GM23338 (cell line): ENCODE results near the gene NFKB1. TPM values are rescaled to one million over a fixed set of nuclear protein-coding genes. Genes with fewer than 3 reads are reported as not detected.

ENCODE experiments used
- ATAC-seq: fragments of 200-7000 bp; cut with Tn5 transposase; 3 replicates; pipeline ENCODE4 v1.9.1; 2020
- DNase-seq: peaks from one replicate; pipeline ENCODE4 v3.0.0-alpha.2; 2015; ENCODE audit warnings: low spot score
- H2AFZ ChIP-seq: fragments of 200-600 bp; sonication (generic); 2 replicates; pipeline ENCODE4 v1.8.0; 2016; ENCODE audit warnings: antibody characterized with exemption, mild to moderate bottlenecking, moderate library complexity
- H3F3A ChIP-seq: fragments of 200-600 bp; sonication (generic); replicated peaks from 2 replicates; pipeline ENCODE4 v1.8.0; 2017; ENCODE audit warnings: antibody characterized with exemption, mixed run types, low read depth
- H3K27ac ChIP-seq: fragments of 200-600 bp; sonication (generic); 2 replicates; pipeline ENCODE4 v1.6.1; 2016; ENCODE audit warnings: low read depth
- H3K27me3 ChIP-seq: fragments of 200-600 bp; sonication (generic); 2 replicates; pipeline ENCODE4 v1.8.0; 2016; ENCODE audit warnings: mild to moderate bottlenecking, mixed run types, moderate library complexity; ENCODE audit not compliant: insufficient read depth
- H3K36me3 ChIP-seq: fragments of 200-600 bp; sonication (generic); 2 replicates; pipeline ENCODE4 v1.8.0; 2016; ENCODE audit warnings: mild to moderate bottlenecking; ENCODE audit not compliant: insufficient read depth
- H3K4me1 ChIP-seq: fragments of 200-600 bp; sonication (generic); 2 replicates; pipeline ENCODE4 v1.8.0; 2016; ENCODE audit warnings: mild to moderate bottlenecking, moderate library complexity; ENCODE audit not compliant: insufficient read depth
- H3K4me2 ChIP-seq: fragments of 200-600 bp; sonication (generic); 2 replicates; pipeline ENCODE4 v1.7.1; 2017; ENCODE audit warnings: mixed run types
- H3K4me3 ChIP-seq: fragments of 200-600 bp; sonication (generic); 2 replicates; pipeline ENCODE4 v1.6.1; 2016; ENCODE audit warnings: mixed run types
- H3K79me2 ChIP-seq: fragments of 200-600 bp; sonication (generic); replicated peaks from 2 replicates; pipeline ENCODE4 v1.8.0; 2017; ENCODE audit warnings: mild to moderate bottlenecking; ENCODE audit not compliant: insufficient read depth
- H3K9me2 ChIP-seq: fragments of 200-600 bp; sonication (generic); 2 replicates; pipeline ENCODE4 v1.8.0; 2017; ENCODE audit not compliant: insufficient read depth
- H4K20me1 ChIP-seq: fragments of 200-600 bp; sonication (generic); replicated peaks from 2 replicates; pipeline ENCODE4 v1.8.0; 2017; ENCODE audit warnings: mild to moderate bottlenecking; ENCODE audit not compliant: insufficient read depth
- H3K27ac Mint-ChIP-seq: 2 replicates; pipeline ENCODE4 v1.8.0; 2020; ENCODE audit warnings: inconsistent platforms, mild to moderate bottlenecking, moderate library complexity, mixed read lengths
- H3K27me3 Mint-ChIP-seq: 3 replicates; pipeline ENCODE4 v1.8.0; 2022; ENCODE audit warnings: low read depth, mild to moderate bottlenecking, moderate library complexity, mixed read lengths, inconsistent platforms; ENCODE audit not compliant: insufficient read depth, poor library complexity
- H3K36me3 Mint-ChIP-seq: 3 replicates; pipeline ENCODE4 v1.8.0; 2021; ENCODE audit warnings: low read depth, mild to moderate bottlenecking, inconsistent platforms, moderate library complexity, mixed read lengths
- H3K4me1 Mint-ChIP-seq: 3 replicates; pipeline ENCODE4 v1.8.0; 2020; ENCODE audit warnings: mild to moderate bottlenecking, inconsistent platforms, mixed read lengths
- H3K4me3 Mint-ChIP-seq: 3 replicates; pipeline ENCODE4 v1.8.0; 2021; ENCODE audit warnings: moderate library complexity, mild to moderate bottlenecking, inconsistent platforms, mixed read lengths
- H3K9me3 Mint-ChIP-seq: 3 replicates; pipeline ENCODE4 v1.8.0; 2020; ENCODE audit warnings: moderate library complexity, mild to moderate bottlenecking, inconsistent platforms, mixed read lengths
- CREB1 ChIP-seq: fragments of 250-450 bp; sonication (Bioruptor Pico); IDR thresholded peaks from 2 replicates; pipeline ENCODE4 v1.5.0; 2020; ENCODE audit warnings: low read depth, mild to moderate bottlenecking, moderate library complexity
- ETS1 ChIP-seq: IDR thresholded peaks from 2 replicates; pipeline ENCODE4 v1.6.1; 2016; ENCODE audit warnings: antibody characterized with exemption
- EZH2 ChIP-seq: fragments of 200-600 bp; sonication (generic); IDR thresholded peaks from one replicate; pipeline ENCODE4 v1.8.0; 2017; ENCODE audit warnings: antibody characterized with exemption, mild to moderate bottlenecking, low read depth; ENCODE audit not compliant: unreplicated experiment
- EZH2phosphoT487 ChIP-seq: fragments of 200-600 bp; sonication (generic); IDR thresholded peaks from one replicate; pipeline ENCODE4 v1.8.1; 2018; ENCODE audit warnings: antibody characterized with exemption; ENCODE audit not compliant: unreplicated experiment
- JUNB ChIP-seq: IDR thresholded peaks from one replicate; pipeline ENCODE4 v1.6.1; 2016; ENCODE audit warnings: antibody characterized with exemption; ENCODE audit not compliant: unreplicated experiment
- NANOG ChIP-seq: IDR thresholded peaks from 2 replicates; pipeline ENCODE4 v1.6.1; 2016; ENCODE audit warnings: antibody characterized with exemption, borderline replicate concordance
- POLR2AphosphoS5 ChIP-seq: IDR thresholded peaks from 2 replicates; pipeline ENCODE4 v1.6.1; 2016; ENCODE audit warnings: antibody characterized with exemption, low read depth
- STAT1 ChIP-seq: IDR thresholded peaks from one replicate; pipeline ENCODE4 v1.6.1; 2016; ENCODE audit warnings: antibody characterized with exemption; ENCODE audit not compliant: unreplicated experiment
- ZNF114 ChIP-seq: fragments of 250-450 bp; sonication (Bioruptor Pico); IDR thresholded peaks from 2 replicates; pipeline ENCODE4 v1.5.0; 2020; ENCODE audit warnings: mild to moderate bottlenecking, moderate library complexity
- ZNF331 ChIP-seq: fragments of 250-450 bp; sonication (Bioruptor Pico); IDR thresholded peaks from 2 replicates; pipeline ENCODE4 v1.5.0; 2020; ENCODE audit warnings: low read depth, mild to moderate bottlenecking, moderate library complexity
- polyA plus RNA-seq: library from polyadenylated mRNA; unstranded; fragments of >200 nt; fragmentation: Nextera tagmentation; extraction: Ambion mirVana; gene quantifications from 2 replicates; pipeline ENCODE4 v1.2.1, GENCODE V29; 2016
- total RNA-seq: library from RNA; depleted of rRNA; stranded (reverse); fragments of >200 nt; shearing (Covaris generic); gene quantifications from 2 replicates; pipeline ENCODE4 v1.2.3, GENCODE V29; 2014
- TF ChIP-seq, protein P1 (sequence below): fragments of 250-450 bp; sonication (Bioruptor Pico); IDR thresholded peaks from 2 replicates; pipeline ENCODE4 v1.5.0; 2020; ENCODE audit warnings: mild to moderate bottlenecking, moderate library complexity
- TF ChIP-seq, protein P2 (sequence below), 2 experiments: fragments of 200-600 bp in 1 of 2; sonication (generic) in 1 of 2; conservative IDR thresholded peaks; 2 replicates each; pipeline versions ENCODE4 v1.5.1 to v1.6.1; 2016 to 2017; ENCODE audit warnings: antibody characterized with exemption in 2 of 2, low read depth in 2 of 2, mild to moderate bottlenecking in 2 of 2, moderate library complexity in 1 of 2
- TF ChIP-seq, protein P3 (sequence below): IDR thresholded peaks from one replicate; pipeline ENCODE4 v1.6.1; 2018; ENCODE audit warnings: antibody characterized with exemption; ENCODE audit not compliant: unreplicated experiment

NFKB1 gene
- total and polyA plus RNA-seq, 2 experiments from 2014 or later: 0.82 to 4.6 TPM

GRCh38 chr4:102642631-102643298, 141.6 kb downstream of the NFKB1 start:
- no peaks in the 10 kb centered on the region for H3K9me2 ChIP-seq
- H4K20me1 ChIP-seq: no peaks in the 10 kb centered on the region
- H3K4me3 ChIP-seq: no peak overlapping the region
- H3K4me1 ChIP-seq: no peaks in the 10 kb centered on the region
- H3K27me3 ChIP-seq: no peaks in the 10 kb centered on the region
- TF ChIP-seq, protein P1, sequence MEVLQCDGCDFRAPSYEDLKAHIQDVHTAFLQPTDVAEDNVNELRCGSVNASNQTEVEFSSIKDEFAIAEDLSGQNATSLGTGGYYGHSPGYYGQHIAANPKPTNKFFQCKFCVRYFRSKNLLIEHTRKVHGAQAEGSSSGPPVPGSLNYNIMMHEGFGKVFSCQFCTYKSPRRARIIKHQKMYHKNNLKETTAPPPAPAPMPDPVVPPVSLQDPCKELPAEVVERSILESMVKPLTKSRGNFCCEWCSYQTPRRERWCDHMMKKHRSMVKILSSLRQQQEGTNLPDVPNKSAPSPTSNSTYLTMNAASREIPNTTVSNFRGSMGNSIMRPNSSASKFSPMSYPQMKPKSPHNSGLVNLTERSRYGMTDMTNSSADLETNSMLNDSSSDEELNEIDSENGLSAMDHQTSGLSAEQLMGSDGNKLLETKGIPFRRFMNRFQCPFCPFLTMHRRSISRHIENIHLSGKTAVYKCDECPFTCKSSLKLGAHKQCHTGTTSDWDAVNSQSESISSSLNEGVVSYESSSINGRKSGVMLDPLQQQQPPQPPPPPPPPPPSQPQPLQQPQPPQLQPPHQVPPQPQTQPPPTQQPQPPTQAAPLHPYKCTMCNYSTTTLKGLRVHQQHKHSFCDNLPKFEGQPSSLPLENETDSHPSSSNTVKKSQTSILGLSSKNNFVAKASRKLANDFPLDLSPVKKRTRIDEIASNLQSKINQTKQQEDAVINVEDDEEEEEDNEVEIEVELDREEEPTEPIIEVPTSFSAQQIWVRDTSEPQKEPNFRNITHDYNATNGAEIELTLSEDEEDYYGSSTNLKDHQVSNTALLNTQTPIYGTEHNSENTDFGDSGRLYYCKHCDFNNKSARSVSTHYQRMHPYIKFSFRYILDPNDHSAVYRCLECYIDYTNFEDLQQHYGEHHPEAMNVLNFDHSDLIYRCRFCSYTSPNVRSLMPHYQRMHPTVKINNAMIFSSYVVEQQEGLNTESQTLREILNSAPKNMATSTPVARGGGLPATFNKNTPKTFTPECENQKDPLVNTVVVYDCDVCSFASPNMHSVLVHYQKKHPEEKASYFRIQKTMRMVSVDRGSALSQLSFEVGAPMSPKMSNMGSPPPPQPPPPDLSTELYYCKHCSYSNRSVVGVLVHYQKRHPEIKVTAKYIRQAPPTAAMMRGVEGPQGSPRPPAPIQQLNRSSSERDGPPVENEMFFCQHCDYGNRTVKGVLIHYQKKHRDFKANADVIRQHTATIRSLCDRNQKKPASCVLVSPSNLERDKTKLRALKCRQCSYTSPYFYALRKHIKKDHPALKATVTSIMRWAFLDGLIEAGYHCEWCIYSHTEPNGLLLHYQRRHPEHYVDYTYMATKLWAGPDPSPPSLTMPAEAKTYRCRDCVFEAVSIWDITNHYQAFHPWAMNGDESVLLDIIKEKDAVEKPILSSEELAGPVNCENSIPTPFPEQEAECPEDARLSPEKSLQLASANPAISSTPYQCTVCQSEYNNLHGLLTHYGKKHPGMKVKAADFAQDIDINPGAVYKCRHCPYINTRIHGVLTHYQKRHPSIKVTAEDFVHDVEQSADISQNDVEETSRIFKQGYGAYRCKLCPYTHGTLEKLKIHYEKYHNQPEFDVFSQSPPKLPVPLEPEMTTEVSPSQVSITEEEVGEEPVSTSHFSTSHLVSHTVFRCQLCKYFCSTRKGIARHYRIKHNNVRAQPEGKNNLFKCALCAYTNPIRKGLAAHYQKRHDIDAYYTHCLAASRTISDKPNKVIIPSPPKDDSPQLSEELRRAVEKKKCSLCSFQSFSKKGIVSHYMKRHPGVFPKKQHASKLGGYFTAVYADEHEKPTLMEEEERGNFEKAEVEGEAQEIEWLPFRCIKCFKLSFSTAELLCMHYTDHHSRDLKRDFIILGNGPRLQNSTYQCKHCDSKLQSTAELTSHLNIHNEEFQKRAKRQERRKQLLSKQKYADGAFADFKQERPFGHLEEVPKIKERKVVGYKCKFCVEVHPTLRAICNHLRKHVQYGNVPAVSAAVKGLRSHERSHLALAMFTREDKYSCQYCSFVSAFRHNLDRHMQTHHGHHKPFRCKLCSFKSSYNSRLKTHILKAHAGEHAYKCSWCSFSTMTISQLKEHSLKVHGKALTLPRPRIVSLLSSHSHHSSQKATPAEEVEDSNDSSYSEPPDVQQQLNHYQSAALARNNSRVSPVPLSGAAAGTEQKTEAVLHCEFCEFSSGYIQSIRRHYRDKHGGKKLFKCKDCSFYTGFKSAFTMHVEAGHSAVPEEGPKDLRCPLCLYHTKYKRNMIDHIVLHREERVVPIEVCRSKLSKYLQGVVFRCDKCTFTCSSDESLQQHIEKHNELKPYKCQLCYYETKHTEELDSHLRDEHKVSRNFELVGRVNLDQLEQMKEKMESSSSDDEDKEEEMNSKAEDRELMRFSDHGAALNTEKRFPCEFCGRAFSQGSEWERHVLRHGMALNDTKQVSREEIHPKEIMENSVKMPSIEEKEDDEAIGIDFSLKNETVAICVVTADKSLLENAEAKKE (CRISPR knock-in tag): no peak
- TF ChIP-seq, protein P2, sequence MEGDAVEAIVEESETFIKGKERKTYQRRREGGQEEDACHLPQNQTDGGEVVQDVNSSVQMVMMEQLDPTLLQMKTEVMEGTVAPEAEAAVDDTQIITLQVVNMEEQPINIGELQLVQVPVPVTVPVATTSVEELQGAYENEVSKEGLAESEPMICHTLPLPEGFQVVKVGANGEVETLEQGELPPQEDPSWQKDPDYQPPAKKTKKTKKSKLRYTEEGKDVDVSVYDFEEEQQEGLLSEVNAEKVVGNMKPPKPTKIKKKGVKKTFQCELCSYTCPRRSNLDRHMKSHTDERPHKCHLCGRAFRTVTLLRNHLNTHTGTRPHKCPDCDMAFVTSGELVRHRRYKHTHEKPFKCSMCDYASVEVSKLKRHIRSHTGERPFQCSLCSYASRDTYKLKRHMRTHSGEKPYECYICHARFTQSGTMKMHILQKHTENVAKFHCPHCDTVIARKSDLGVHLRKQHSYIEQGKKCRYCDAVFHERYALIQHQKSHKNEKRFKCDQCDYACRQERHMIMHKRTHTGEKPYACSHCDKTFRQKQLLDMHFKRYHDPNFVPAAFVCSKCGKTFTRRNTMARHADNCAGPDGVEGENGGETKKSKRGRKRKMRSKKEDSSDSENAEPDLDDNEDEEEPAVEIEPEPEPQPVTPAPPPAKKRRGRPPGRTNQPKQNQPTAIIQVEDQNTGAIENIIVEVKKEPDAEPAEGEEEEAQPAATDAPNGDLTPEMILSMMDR (conservative IDR thresholded peaks at IDR 0.05; ENCODE audit: low read depth in 2 of 2): no peak
- TF ChIP-seq EZH2phosphoT487 (no peak), CREB1 (no peak), ZNF114 (CRISPR knock-in tag) (no peak), ETS1 (no peak), STAT1 (no peak), NANOG (no peak), EZH2 (no peak), POLR2AphosphoS5 (no peak), JUNB (no peak), ZNF331 (CRISPR knock-in tag) (no peak)
- TF ChIP-seq, protein P3, sequence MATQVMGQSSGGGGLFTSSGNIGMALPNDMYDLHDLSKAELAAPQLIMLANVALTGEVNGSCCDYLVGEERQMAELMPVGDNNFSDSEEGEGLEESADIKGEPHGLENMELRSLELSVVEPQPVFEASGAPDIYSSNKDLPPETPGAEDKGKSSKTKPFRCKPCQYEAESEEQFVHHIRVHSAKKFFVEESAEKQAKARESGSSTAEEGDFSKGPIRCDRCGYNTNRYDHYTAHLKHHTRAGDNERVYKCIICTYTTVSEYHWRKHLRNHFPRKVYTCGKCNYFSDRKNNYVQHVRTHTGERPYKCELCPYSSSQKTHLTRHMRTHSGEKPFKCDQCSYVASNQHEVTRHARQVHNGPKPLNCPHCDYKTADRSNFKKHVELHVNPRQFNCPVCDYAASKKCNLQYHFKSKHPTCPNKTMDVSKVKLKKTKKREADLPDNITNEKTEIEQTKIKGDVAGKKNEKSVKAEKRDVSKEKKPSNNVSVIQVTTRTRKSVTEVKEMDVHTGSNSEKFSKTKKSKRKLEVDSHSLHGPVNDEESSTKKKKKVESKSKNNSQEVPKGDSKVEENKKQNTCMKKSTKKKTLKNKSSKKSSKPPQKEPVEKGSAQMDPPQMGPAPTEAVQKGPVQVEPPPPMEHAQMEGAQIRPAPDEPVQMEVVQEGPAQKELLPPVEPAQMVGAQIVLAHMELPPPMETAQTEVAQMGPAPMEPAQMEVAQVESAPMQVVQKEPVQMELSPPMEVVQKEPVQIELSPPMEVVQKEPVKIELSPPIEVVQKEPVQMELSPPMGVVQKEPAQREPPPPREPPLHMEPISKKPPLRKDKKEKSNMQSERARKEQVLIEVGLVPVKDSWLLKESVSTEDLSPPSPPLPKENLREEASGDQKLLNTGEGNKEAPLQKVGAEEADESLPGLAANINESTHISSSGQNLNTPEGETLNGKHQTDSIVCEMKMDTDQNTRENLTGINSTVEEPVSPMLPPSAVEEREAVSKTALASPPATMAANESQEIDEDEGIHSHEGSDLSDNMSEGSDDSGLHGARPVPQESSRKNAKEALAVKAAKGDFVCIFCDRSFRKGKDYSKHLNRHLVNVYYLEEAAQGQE: no peak
- Mint-ChIP-seq H3K9me3 (no peaks in the 10 kb centered on the region), H3K4me3 (no peak overlapping the region), H3K4me1 (no peaks in the 10 kb centered on the region), H3K27ac (no peak overlapping the region), H3K36me3 (peaks cover 2% of the 10 kb centered on the region; the same call in 2 of the 3 replicates), H3K27me3 (no peaks in the 10 kb centered on the region)
- no peak for ATAC-seq
- DNase-seq: no peak
- no peaks in the 10 kb centered on the region for H3F3A ChIP-seq
- peaks cover 3% of the 10 kb centered on the region; the same call in 1 of the 2 replicates for H3K36me3 ChIP-seq
- no peak overlapping the region for H3K4me2 ChIP-seq
- no peak overlapping the region for H3K27ac ChIP-seq
- no peaks in the 10 kb centered on the region for H3K79me2 ChIP-seq
- H2AFZ ChIP-seq: no peak overlapping the region
